Natural killer cell treated with Interleukin-12 subunit alpha and Interleukin-12 subunit beta and Interleukin-15 and Interleukin-18, amount 100 ng/mL, for 72 hours (primary cell): Measurements from ENCODE around the gene IFNAR2. TPM values are rescaled to one million over a fixed set of nuclear protein-coding genes. Genes with fewer than 3 reads are reported as not detected.
"Not testable (repeated sequence)": the region's sequence is repeated elsewhere in the genome, so short reads cannot be mapped to it uniquely, and the experiment has no call there.

Experiments
- ATAC-seq, 2 donors: fragments of 150-1000 bp; cut with Tn5 transposase in 1 of 2; sonication (Bioruptor Pico), chemical (Tn5 transposase) in 1 of 2; 2 replicates each; pipeline ENCODE4 v1.10.0; 2021
- DNase-seq: peaks from one replicate; pipeline ENCODE4 v3.0.0; 2022; ENCODE audit warnings: low spot score
- H3K27ac Mint-ChIP-seq, 2 donors: 1 replicate in 1 of 2; 2 replicates in 1 of 2; pipeline ENCODE4 v1.8.0; 2022; ENCODE audit warnings: mixed read lengths in 2 of 2, mild to moderate bottlenecking in 1 of 2, moderate library complexity in 1 of 2
- H3K27me3 Mint-ChIP-seq, 2 donors: 1 replicate in 1 of 2; 2 replicates in 1 of 2; pipeline ENCODE4 v1.8.0; 2022; ENCODE audit warnings: mixed read lengths in 2 of 2
- H3K36me3 Mint-ChIP-seq: one replicate; pipeline ENCODE4 v1.8.0; 2022; ENCODE audit warnings: mixed read lengths
- H3K4me1 Mint-ChIP-seq, 2 donors: 1 replicate in 1 of 2; 2 replicates in 1 of 2; pipeline ENCODE4 v1.8.0; 2022; ENCODE audit warnings: low read depth in 2 of 2, mixed read lengths in 2 of 2, mild to moderate bottlenecking in 1 of 2
- H3K4me3 Mint-ChIP-seq: one replicate; pipeline ENCODE4 v1.8.0; 2022; ENCODE audit warnings: mixed read lengths
- H3K9me3 Mint-ChIP-seq: 2 replicates; pipeline ENCODE4 v1.8.0; 2022; ENCODE audit warnings: mixed read lengths
- total RNA-seq, 2 donors: library from RNA; stranded (reverse); gene quantifications; one replicate each; pipeline ENCODE4 v1.2.3, GENCODE V29; 2022

IFNAR2 gene
- total RNA-seq, 2 donors from 2014 or later: 16.9 to 17.6 TPM

- no peaks in the 10 kb centered on the region for H3K27me3 Mint-ChIP-seq
- H3K4me1 Mint-ChIP-seq: peaks cover 37 to 49% of the 10 kb centered on the region in 2 donors
- H3K4me3 Mint-ChIP-seq: peak overlapping the region; percentile 84
Observed at GRCh38 chr21:33229099-33229783, 497 bp upstream of the IFNAR2 start.

GRCh38 chr21:33230545-33231324 is 997 bp downstream of the IFNAR2 start:
- Mint-ChIP-seq H3K9me3 (no peaks in the 10 kb centered on the region), H3K4me3 (peak overlapping the region; percentile 93), H3K36me3 (peaks cover 11% of the 10 kb centered on the region), H3K4me1 (peaks cover 42 to 56% of the 10 kb centered on the region in 2 donors), H3K27ac (peak overlapping the region; percentile 77 to 85), H3K27me3 (no peaks in the 10 kb centered on the region)
- DNase-seq (no peak), ATAC-seq (peak; percentile 26 to 64)

More at GRCh38 chr21:33229099-33229783, 497 bp upstream of the IFNAR2 start:
- Mint-ChIP-seq H3K36me3 (peaks cover 11% of the 10 kb centered on the region), H3K9me3 (no peaks in the 10 kb centered on the region), H3K27ac (peak overlapping the region; percentile 60 to 86)
- DNase-seq (no peak), ATAC-seq (peak in 1 of 2 donors; percentile 2)

GRCh38 chr21:33231526-33231925 is 1.8 kb downstream of the IFNAR2 start:
- H3K9me3 Mint-ChIP-seq: no peaks in the 10 kb centered on the region
- peak in 1 of 2 donors; percentile 51 for ATAC-seq
- peak overlapping the region; percentile 77 to 85 for H3K27ac Mint-ChIP-seq
- H3K4me1 Mint-ChIP-seq: peaks cover 47 to 59% of the 10 kb centered on the region in 2 donors
- no peaks in the 10 kb centered on the region for H3K27me3 Mint-ChIP-seq
- no peak for DNase-seq
- peaks cover 11% of the 10 kb centered on the region for H3K36me3 Mint-ChIP-seq
- H3K4me3 Mint-ChIP-seq: peak overlapping the region; percentile 93

GRCh38 chr21:33232291-33233034 is 2.7 kb downstream of the IFNAR2 start:
- H3K4me3 Mint-ChIP-seq: peak overlapping the region; percentile 93
- peaks cover 11% of the 10 kb centered on the region for H3K36me3 Mint-ChIP-seq
- peaks cover 49 to 61% of the 10 kb centered on the region in 2 donors for H3K4me1 Mint-ChIP-seq
- H3K27me3 Mint-ChIP-seq: no peaks in the 10 kb centered on the region
- peak overlapping the region; percentile 77 to 85 for H3K27ac Mint-ChIP-seq
- no peak for ATAC-seq
- DNase-seq: no peak
- H3K9me3 Mint-ChIP-seq: no peaks in the 10 kb centered on the region

- no peak for DNase-seq
Observed at GRCh38 chr21:33234635-33235520, 5.1 kb downstream of the IFNAR2 start.

GRCh38 chr21:33236013-33236686 is 6.4 kb downstream of the IFNAR2 start:
- Mint-ChIP-seq H3K4me3 (peak overlapping the region; percentile 45), H3K4me1 (peaks cover 63 to 75% of the 10 kb centered on the region in 2 donors), H3K9me3 (no peaks in the 10 kb centered on the region), H3K27me3 (no peaks in the 10 kb centered on the region), H3K27ac (peak overlapping the region; percentile 82 to 83), H3K36me3 (peaks cover 11% of the 10 kb centered on the region)
- DNase-seq (no peak), ATAC-seq (no peak)

More at GRCh38 chr21:33234635-33235520, 5.1 kb downstream of the IFNAR2 start:
- Mint-ChIP-seq H3K27me3 (no peaks in the 10 kb centered on the region), H3K9me3 (no peaks in the 10 kb centered on the region), H3K4me1 (peaks cover 59 to 73% of the 10 kb centered on the region in 2 donors), H3K36me3 (peaks cover 11% of the 10 kb centered on the region), H3K27ac (peak overlapping the region; percentile 26 to 34), H3K4me3 (peak overlapping the region; percentile 36)
- no peak for ATAC-seq

GRCh38 chr21:33236766-33237165 is 7.0 kb downstream of the IFNAR2 start:
- H3K9me3 Mint-ChIP-seq: no peaks in the 10 kb centered on the region
- peaks cover 62 to 73% of the 10 kb centered on the region in 2 donors for H3K4me1 Mint-ChIP-seq
- no peak for DNase-seq
- peaks cover 11% of the 10 kb centered on the region for H3K36me3 Mint-ChIP-seq
- ATAC-seq: no peak
- H3K4me3 Mint-ChIP-seq: peak overlapping the region; percentile 45
- no peaks in the 10 kb centered on the region for H3K27me3 Mint-ChIP-seq
- peak overlapping the region; percentile 82 to 83 for H3K27ac Mint-ChIP-seq

- Mint-ChIP-seq H3K36me3 (peaks cover 6% of the 10 kb centered on the region), H3K27me3 (no peaks in the 10 kb centered on the region), H3K27ac (peak overlapping the region; percentile 82 to 83), H3K4me1 (peaks cover 61 to 72% of the 10 kb centered on the region in 2 donors), H3K4me3 (peak overlapping the region; percentile 83), H3K9me3 (no peaks in the 10 kb centered on the region)
- ATAC-seq: no peak
- DNase-seq: no peak
Observed at GRCh38 chr21:33237486-33237885, 7.7 kb downstream of the IFNAR2 start.

- Mint-ChIP-seq H3K4me1 (peaks cover 55 to 66% of the 10 kb centered on the region in 2 donors), H3K27ac (peak overlapping the region; percentile 82 to 83), H3K4me3 (peak overlapping the region; percentile 83), H3K36me3 (peaks cover under 1% of the 10 kb centered on the region), H3K27me3 (no peaks in the 10 kb centered on the region), H3K9me3 (no peaks in the 10 kb centered on the region)
- DNase-seq (no peak), ATAC-seq (peak; percentile 68 to 75)
Observed at GRCh38 chr21:33238146-33238545, 8.4 kb downstream of the IFNAR2 start.

GRCh38 chr21:33238565-33239255 is 9.0 kb downstream of the IFNAR2 start:
- H3K36me3 Mint-ChIP-seq: no peaks in the 10 kb centered on the region
- no peaks in the 10 kb centered on the region for H3K9me3 Mint-ChIP-seq
- H3K27me3 Mint-ChIP-seq: no peaks in the 10 kb centered on the region
- H3K27ac Mint-ChIP-seq: peak overlapping the region; percentile 82 to 83
- peak overlapping the region; percentile 83 for H3K4me3 Mint-ChIP-seq
- ATAC-seq: peak; percentile 75 to 81
- DNase-seq: no peak
- H3K4me1 Mint-ChIP-seq: peaks cover 56 to 66% of the 10 kb centered on the region in 2 donors

GRCh38 chr21:33239559-33240127 is 9.9 kb downstream of the IFNAR2 start:
- Mint-ChIP-seq H3K4me3 (peak overlapping the region; percentile 83), H3K27ac (peak overlapping the region; percentile 82 to 83), H3K4me1 (peaks cover 58 to 69% of the 10 kb centered on the region in 2 donors)
- not testable (repeated sequence) for DNase-seq, H3K9me3 Mint-ChIP-seq, H3K36me3 Mint-ChIP-seq, ATAC-seq, H3K27me3 Mint-ChIP-seq
